H1 (cell line): ENCODE results near the gene PRR5.
"Not testable (repeated sequence)": the region's sequence is repeated elsewhere in the genome, so short reads cannot be mapped to it uniquely, and the experiment has no call there.

Experiments
- CEBPB ChIP-seq: IDR thresholded peaks from 2 replicates; pipeline ENCODE4 v1.6.1; 2012; ENCODE audit warnings: low read depth, low read length
- CTCF ChIP-seq, 3 experiments: IDR thresholded peaks; 1 replicate in 2 of 3; 2 replicates in 1 of 3; pipeline versions ENCODE4 v1.5.1 to v1.6.1; 2011; ENCODE audit warnings: low read length in 3 of 3, mild to moderate bottlenecking in 3 of 3, inconsistent platforms in 2 of 3, low read depth in 1 of 3, moderate library complexity in 1 of 3; ENCODE audit not compliant: insufficient read depth in 1 of 3; ENCODE audit errors: control extremely low read depth in 1 of 3
- MAFK ChIP-seq: IDR thresholded peaks from 2 replicates; pipeline ENCODE4 v1.6.1; 2012; ENCODE audit warnings: low read depth, mild to moderate bottlenecking, improper control_type of control experiment, low read length
- MAX ChIP-seq: IDR thresholded peaks from 2 replicates; pipeline ENCODE4 v1.6.1; 2012; ENCODE audit warnings: inconsistent platforms
- POLR2A ChIP-seq, 2 experiments: IDR thresholded peaks; 1 replicate in 1 of 2; 2 replicates in 1 of 2; pipeline ENCODE4 v1.6.1; 2011; ENCODE audit warnings: low read depth in 2 of 2, low read length in 2 of 2, mild to moderate bottlenecking in 2 of 2; ENCODE audit errors: control extremely low read depth in 1 of 2
- RXRA ChIP-seq: IDR thresholded peaks from 2 replicates; pipeline ENCODE4 v1.6.1; 2011; ENCODE audit warnings: low read depth, mild to moderate bottlenecking, low read length, moderate library complexity; ENCODE audit not compliant: insufficient read depth
- SIX5 ChIP-seq: IDR thresholded peaks from 2 replicates; pipeline ENCODE4 v1.6.1; 2011; ENCODE audit warnings: mild to moderate bottlenecking, low read depth, low read length
- SRF ChIP-seq: IDR thresholded peaks from 2 replicates; pipeline ENCODE4 v1.6.1; 2011; ENCODE audit warnings: mild to moderate bottlenecking, low read depth, low read length, moderate library complexity
- TAF1 ChIP-seq: IDR thresholded peaks from 2 replicates; pipeline ENCODE4 v1.6.1; 2011; ENCODE audit warnings: mild to moderate bottlenecking, low read depth, low read length

- not testable (repeated sequence) for TF ChIP-seq CTCF (IDR thresholded peaks at IDR 0.05; ENCODE audit: control extremely low read depth in 1 of 3, insufficient read depth in 1 of 3, low read depth in 1 of 3, low read length in 3 of 3); SRF; SIX5; MAFK; POLR2A (IDR thresholded peaks at IDR 0.05; ENCODE audit: control extremely low read depth in 1 of 2, low read depth in 2 of 2, low read length in 2 of 2); MAX; TAF1; CEBPB; RXRA
These were observed 22.7 kb upstream of the PRR5 start for GRCh38 chr22:44679306-44679647.
